Endothelial cell of umbilical vein (primary cell): ENCODE data around the gene AP1M1. TPM values are rescaled to one million over a fixed set of nuclear protein-coding genes. Genes with fewer than 3 reads are reported as not detected.

Experiments used
- BruUV-seq: library from RNA; stranded (reverse); fragments of 400-500 nt; replicated peaks from 2 replicates; lab custom pipeline; 2021; lab: Mats Ljungman, UMichigan
- CTCF ChIA-PET: fragments of 300-600, 350-600 bp; sonication (Branson Sonifier 250); formaldehyde crosslinking; loops from one replicate; lab custom pipeline; 2021; ENCODE audit warnings: antibody characterized with exemption, inconsistent platforms; lab: Charles Lee
- POLR2A ChIA-PET: fragments of 300-600, 350-600 bp; sonication (Branson Sonifier 250); formaldehyde crosslinking; loops from one replicate; lab custom pipeline; 2021; ENCODE audit warnings: antibody characterized with exemption, inconsistent platforms; lab: Charles Lee
- DNase-seq: peaks from one replicate; pipeline ENCODE4 v3.0.0-alpha.2; 2011; ENCODE audit warnings: low read depth, low spot score
- FAIRE-seq: peaks from 2 replicates; lab custom pipeline; 2011; peaks lifted over from hg19 to GRCh38; lab: Jason Lieb, UNC
- H2AFZ ChIP-seq: 2 replicates; pipeline ENCODE4 v1.6.0; 2012; ENCODE audit warnings: low read depth, low read length, control low read depth, inconsistent platforms
- H3K27ac ChIP-seq: 2 replicates; pipeline ENCODE4 v1.5.1; 2011; ENCODE audit warnings: low read depth, mild to moderate bottlenecking, control low read depth, low read length, moderate library complexity; ENCODE audit not compliant: insufficient read depth
- H3K27me3 ChIP-seq, 2 experiments: 2 replicates each; pipeline versions ENCODE4 v1.6.0 to v1.6.1; 2011; ENCODE audit warnings: low read length in 2 of 2, mixed read lengths in 1 of 2; ENCODE audit not compliant: control insufficient read depth in 2 of 2, insufficient read depth in 2 of 2
- H3K36me3 ChIP-seq, 2 experiments: 2 replicates in 1 of 2; 3 replicates in 1 of 2; pipeline ENCODE4 v1.5.1; 2011; ENCODE audit warnings: low read length in 2 of 2, mild to moderate bottlenecking in 1 of 2, moderate library complexity in 1 of 2; ENCODE audit not compliant: control insufficient read depth in 2 of 2, insufficient read depth in 2 of 2; ENCODE audit errors: extremely low read depth in 1 of 2
- H3K4me1 ChIP-seq: 3 replicates; pipeline ENCODE4 v1.5.1; 2011; ENCODE audit warnings: mild to moderate bottlenecking, low read length; ENCODE audit not compliant: control insufficient read depth, insufficient read depth; ENCODE audit errors: extremely low read depth
- H3K4me2 ChIP-seq: 2 replicates; pipeline ENCODE4 v1.6.1; 2011; ENCODE audit warnings: low read length, control low read depth, mixed read lengths; ENCODE audit not compliant: insufficient read depth
- H3K4me3 ChIP-seq, 3 experiments: fragments of 200-600 bp in 1 of 3; sonication (generic), shearing (Covaris generic) in 1 of 3; replicated peaks in 1 of 3; 2 replicates each; pipeline ENCODE4 v1.5.1; 2011 to 2016; ENCODE audit warnings: control low read depth in 3 of 3, low read length in 3 of 3, mild to moderate bottlenecking in 2 of 3, inconsistent platforms in 1 of 3, low read depth in 1 of 3, moderate library complexity in 1 of 3; ENCODE audit not compliant: insufficient read depth in 1 of 3
- H3K79me2 ChIP-seq: 2 replicates; pipeline ENCODE4 v1.6.0; 2012; ENCODE audit warnings: low read length, inconsistent platforms; ENCODE audit not compliant: control insufficient read depth, insufficient read depth
- H3K9ac ChIP-seq: replicated peaks from 2 replicates; pipeline ENCODE3; 2011; ENCODE audit warnings: low read length, control low read depth; ENCODE audit not compliant: insufficient read depth; ENCODE audit errors: extremely low read depth
- H3K9me1 ChIP-seq: replicated peaks from 3 replicates; pipeline ENCODE4 v1.6.0; 2011; ENCODE audit warnings: mild to moderate bottlenecking, low read length; ENCODE audit not compliant: control insufficient read depth, insufficient read depth; ENCODE audit errors: extremely low read depth
- H3K9me3 ChIP-seq: replicated peaks from 2 replicates; pipeline ENCODE4 v1.5.1; 2012; ENCODE audit warnings: low read length, inconsistent platforms; ENCODE audit not compliant: control insufficient read depth, insufficient read depth
- H4K20me1 ChIP-seq: replicated peaks from 2 replicates; pipeline ENCODE3; 2011; ENCODE audit warnings: mild to moderate bottlenecking, low read length; ENCODE audit not compliant: control insufficient read depth, insufficient read depth; ENCODE audit errors: extremely low read depth
- CTCF ChIP-seq, 2 donors: IDR thresholded peaks; 1 replicate in 1 of 2; 2 replicates in 1 of 2; pipeline ENCODE4 v1.5.1; 2011; ENCODE audit warnings: low read length in 2 of 2, mild to moderate bottlenecking in 2 of 2, moderate library complexity in 2 of 2, control low read depth in 1 of 2, inconsistent platforms in 1 of 2, low read depth in 1 of 2; ENCODE audit not compliant: insufficient read depth in 1 of 2; ENCODE audit errors: extremely low read depth in 1 of 2
- EZH2 ChIP-seq: IDR thresholded peaks from 2 replicates; pipeline ENCODE4 v1.6.1; 2012; ENCODE audit warnings: borderline replicate concordance, low read depth, mild to moderate bottlenecking, moderate library complexity, low read length, inconsistent platforms; ENCODE audit not compliant: severe bottlenecking
- FOS ChIP-seq: IDR thresholded peaks from 2 replicates; pipeline ENCODE4 v1.6.1; 2011; ENCODE audit warnings: mild to moderate bottlenecking, low read length, moderate library complexity, borderline replicate concordance; ENCODE audit not compliant: insufficient read depth
- GATA2 ChIP-seq: IDR thresholded peaks from 2 replicates; pipeline ENCODE4 v1.7.0; 2011; ENCODE audit warnings: low read depth, mild to moderate bottlenecking, moderate library complexity, mixed read lengths, low read length; ENCODE audit not compliant: insufficient read length, insufficient read depth
- JUN ChIP-seq: IDR thresholded peaks from 2 replicates; pipeline ENCODE4 v1.6.1; 2011; ENCODE audit warnings: borderline replicate concordance, low read depth; ENCODE audit not compliant: insufficient read length, insufficient read depth
- MAX ChIP-seq: IDR thresholded peaks from 2 replicates; pipeline ENCODE4 v1.6.1; 2011; ENCODE audit not compliant: insufficient read depth, insufficient read length
- MYC ChIP-seq: IDR thresholded peaks from one replicate; pipeline ENCODE4 v1.6.1; 2011; ENCODE audit warnings: mild to moderate bottlenecking, low read depth, low read length
- POLR2A ChIP-seq: IDR thresholded peaks from 2 replicates; pipeline ENCODE4 v1.6.1; 2012; ENCODE audit warnings: low read depth, mild to moderate bottlenecking, control low read depth, low read length
- POLR2AphosphoS5 ChIP-seq: IDR thresholded peaks from 2 replicates; pipeline ENCODE4 v1.6.1; 2012; ENCODE audit warnings: low read depth, mild to moderate bottlenecking, control low read depth, low read length, moderate library complexity; ENCODE audit not compliant: insufficient read depth
- dilution Hi-C: fragments of 300-500 bp; cut with MboI; formaldehyde crosslinking; loops from one replicate; pipeline ENCODE4 v1.15.0; 2019; ENCODE audit warnings: low sequenced_read_pairs; ENCODE audit not compliant: extremely low pct_ligation_motif_present
- intact Hi-C: fragments of 100-400 bp; cut with micrococcal nuclease; formaldehyde crosslinking; loops from one replicate; pipeline ENCODE4 v1.10.0; 2022
- polyA plus RNA-seq, 4 experiments: library from polyadenylated mRNA; depleted of rRNA in 3 of 4; stranded (reverse) in 3 of 4; unstranded in 1 of 4; fragments of >200 nt; gene quantifications; 2 replicates each; pipeline versions ENCODE4 v1.2.1 to v1.2.3, GENCODE V29; 2011 to 2012; ENCODE audit warnings: missing spikeins in 1 of 4
- total RNA-seq: library from RNA; stranded (reverse); gene quantifications from 2 replicates; pipeline ENCODE4 v1.2.3, GENCODE V29; 2021

Gene AP1M1
- total and polyA plus RNA-seq, 2 donors (not counting 3 experiments of a cell fraction or from before 2014, with no cell fraction given) = 99.3 to 129 TPM

- POLR2A ChIA-PET = no interaction called here
- H3K27me3 ChIP-seq = no peaks in the 10 kb centered on the region
- peaks cover 5 to 69% of the 10 kb centered on the region in 2 experiments for H3K36me3 ChIP-seq
- no peaks in the 10 kb centered on the region for H3K79me2 ChIP-seq
- DNase-seq (no peak), FAIRE-seq (no peak)
- H3K9me3 ChIP-seq = no peaks in the 10 kb centered on the region
- no peaks in the 10 kb centered on the region for H4K20me1 ChIP-seq
- H3K4me3 ChIP-seq = no peak overlapping the region
- no TSS peak for BruUV-seq
- H3K9ac ChIP-seq = no peak overlapping the region
- H3K27ac ChIP-seq = no peak overlapping the region
- CTCF ChIA-PET = no interaction called here
- TF ChIP-seq FOS = no peak
- no peak for TF ChIP-seq GATA2
- no peak for TF ChIP-seq JUN
- no peak for TF ChIP-seq EZH2
- TF ChIP-seq POLR2A = no peak
- no peak for TF ChIP-seq MYC
- no peak for TF ChIP-seq CTCF (IDR thresholded peaks at IDR 0.05; ENCODE audit: extremely low read depth in 1 of 2, insufficient read depth in 1 of 2, low read depth in 1 of 2, low read length in 2 of 2)
- no peak for TF ChIP-seq POLR2AphosphoS5
- TF ChIP-seq MAX = no peak
- dilution Hi-C loops (no loop called here), intact Hi-C loops (no loop called here)
- H3K9me1 ChIP-seq = no peaks in the 10 kb centered on the region
- H2AFZ ChIP-seq = no peak overlapping the region
- H3K4me1 ChIP-seq = no peaks in the 10 kb centered on the region
- H3K4me2 ChIP-seq = no peak overlapping the region
Observed at GRCh38 chr19:16228637-16229321, 31.1 kb downstream of the AP1M1 start.
